Esophagus squamous epithelium (tissue), 5 donors: Measurements from ENCODE around the gene SPATA13. TPM values are rescaled to one million over a fixed set of nuclear protein-coding genes. Genes with fewer than 3 reads are reported as not detected.

Experiments
- DNase-seq: peaks from one replicate; lab custom pipeline; 2025; lab: John Stamatoyannopoulos, UW
- H3K27ac ChIP-seq, 4 donors: fragments of 200-600 bp; sonication (generic); one replicate each; pipeline ENCODE4 v1.5.1; 2016 to 2019; ENCODE audit warnings: mild to moderate bottlenecking in 1 of 4
- H3K27me3 ChIP-seq, 4 donors: fragments of 200-600 bp; sonication (generic); 1 replicate in 3 of 4; 2 replicates in 1 of 4; pipeline versions ENCODE4 v1.5.1 to v1.6.0; 2017 to 2021; ENCODE audit warnings: antibody characterized with exemption in 1 of 4
- H3K36me3 ChIP-seq, 3 donors: fragments of 200-600 bp; sonication (generic); one replicate each; pipeline ENCODE4 v1.5.1; 2016 to 2019
- H3K4me1 ChIP-seq, 3 donors: fragments of 200-600 bp; sonication (generic); one replicate each; pipeline ENCODE4 v1.5.1; 2017 to 2019
- H3K4me3 ChIP-seq, 4 donors: fragments of 200-600 bp; sonication (generic); 1 replicate in 3 of 4; 2 replicates in 1 of 4; pipeline ENCODE4 v1.5.1; 2016 to 2019; ENCODE audit warnings: mild to moderate bottlenecking in 2 of 4, moderate library complexity in 1 of 4
- H3K9me3 ChIP-seq, 3 donors: fragments of 200-600 bp; sonication (generic); one replicate each; pipeline ENCODE4 v1.5.1; 2016 to 2019
- POLR2A ChIP-seq, 4 donors: fragments of 450-650 bp; IDR thresholded peaks; one replicate each; pipeline ENCODE4 v1.6.1; 2017; ENCODE audit warnings: antibody characterized with exemption in 4 of 4, mild to moderate bottlenecking in 4 of 4, moderate library complexity in 3 of 4
- WGBS, 2 donors: methylation state at CpG; one replicate each; pipeline ENCODE4 v1.1.5; 2018; 5-methylcytosine and 5-hydroxymethylcytosine counted together
- intact Hi-C: fragments of 100-400 bp; cut with DNase I; formaldehyde crosslinking; loops from one replicate; pipeline ENCODE4 v1.15.0; 2022
- total RNA-seq, 4 donors: library from RNA; depleted of rRNA; stranded (reverse); fragments of >200 nt; gene quantifications; one replicate each; pipeline ENCODE4 v1.1.0, GENCODE V29; 2016
- TF ChIP-seq, protein P1 (sequence below), 6 experiments: fragments of 450-650 bp in 4 of 6; fragments of 200-600 bp in 2 of 6; sonication (generic) in 2 of 6; IDR thresholded peaks; one replicate each; pipeline ENCODE4 v1.5.1; 2016 to 2019; ENCODE audit warnings: antibody characterized with exemption in 6 of 6, mild to moderate bottlenecking in 4 of 6, moderate library complexity in 4 of 6
- donor health status: DM: yes; HTN: yes; CAD: no.

The SPATA13 gene
- total RNA-seq, 4 donors from 2014 or later: 5.0 to 16.6 (median 9.7) TPM

DNA sequence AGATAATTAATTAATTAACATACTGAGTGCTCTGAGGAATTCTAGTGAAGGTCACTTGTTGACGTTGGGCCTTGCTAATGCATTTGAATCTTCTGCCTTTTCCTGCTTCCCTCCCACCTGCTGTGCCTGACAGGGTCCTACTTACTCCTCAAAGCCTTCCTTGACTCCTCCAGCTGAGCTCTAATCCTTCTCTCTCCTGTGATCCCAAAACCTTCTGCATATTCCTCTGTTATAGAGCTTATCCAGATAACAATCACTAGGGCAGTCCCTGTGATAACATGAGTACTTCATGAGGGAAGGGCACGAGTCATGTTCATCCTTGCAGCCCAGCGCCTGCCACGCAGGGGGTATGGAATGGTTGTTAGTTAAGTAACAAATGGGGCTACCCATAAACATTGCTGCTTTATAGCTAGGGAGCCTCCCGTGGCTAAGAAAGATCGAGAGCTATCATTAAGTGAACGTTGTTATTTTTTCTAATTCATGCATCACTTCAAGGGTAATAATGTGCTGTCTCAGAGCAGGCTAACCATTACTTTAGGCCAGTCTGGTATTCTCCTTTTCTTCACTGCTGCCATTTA is 19.1 kb upstream of the SPATA13 start:
- Histone ChIP-seq H3K4me3 (no peak overlapping the region), H3K36me3 (no peaks in the 10 kb centered on the region), H3K27ac (no peak overlapping the region), H3K9me3 (no peaks in the 10 kb centered on the region), H3K27me3 (no peaks in the 10 kb centered on the region), H3K4me1 (no peaks in the 10 kb centered on the region)
- TF ChIP-seq, protein P1, sequence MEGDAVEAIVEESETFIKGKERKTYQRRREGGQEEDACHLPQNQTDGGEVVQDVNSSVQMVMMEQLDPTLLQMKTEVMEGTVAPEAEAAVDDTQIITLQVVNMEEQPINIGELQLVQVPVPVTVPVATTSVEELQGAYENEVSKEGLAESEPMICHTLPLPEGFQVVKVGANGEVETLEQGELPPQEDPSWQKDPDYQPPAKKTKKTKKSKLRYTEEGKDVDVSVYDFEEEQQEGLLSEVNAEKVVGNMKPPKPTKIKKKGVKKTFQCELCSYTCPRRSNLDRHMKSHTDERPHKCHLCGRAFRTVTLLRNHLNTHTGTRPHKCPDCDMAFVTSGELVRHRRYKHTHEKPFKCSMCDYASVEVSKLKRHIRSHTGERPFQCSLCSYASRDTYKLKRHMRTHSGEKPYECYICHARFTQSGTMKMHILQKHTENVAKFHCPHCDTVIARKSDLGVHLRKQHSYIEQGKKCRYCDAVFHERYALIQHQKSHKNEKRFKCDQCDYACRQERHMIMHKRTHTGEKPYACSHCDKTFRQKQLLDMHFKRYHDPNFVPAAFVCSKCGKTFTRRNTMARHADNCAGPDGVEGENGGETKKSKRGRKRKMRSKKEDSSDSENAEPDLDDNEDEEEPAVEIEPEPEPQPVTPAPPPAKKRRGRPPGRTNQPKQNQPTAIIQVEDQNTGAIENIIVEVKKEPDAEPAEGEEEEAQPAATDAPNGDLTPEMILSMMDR (IDR thresholded peaks at IDR 0.05): no peak
- TF ChIP-seq POLR2A (IDR thresholded peaks at IDR 0.05): no peak
- 68 to 80% methylated on average over 7 of the region's 7 CpGs for WGBS, 2 donors
- intact Hi-C loops: no loop called here
- DNase-seq: no peak

DNA sequence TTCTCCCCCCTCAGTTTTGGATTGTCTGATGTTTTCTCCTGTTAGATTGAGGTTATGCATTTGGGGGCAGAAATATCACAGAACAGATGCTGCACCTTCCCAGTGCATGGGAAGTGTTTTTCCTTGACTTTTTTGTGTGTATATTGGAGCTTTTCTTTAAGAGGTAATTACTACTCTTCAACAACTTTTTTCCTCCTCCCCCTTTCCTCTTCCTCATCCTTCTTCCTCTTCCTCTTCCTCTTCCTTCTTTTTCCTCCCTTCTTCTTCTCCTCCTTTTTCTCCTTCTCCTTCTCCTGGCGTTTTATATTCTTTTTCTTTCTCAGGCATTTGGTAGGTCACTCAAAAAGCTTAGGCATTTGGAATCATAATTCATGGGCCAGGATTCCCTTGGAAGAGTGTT is 18.1 kb upstream of the SPATA13 start:
- WGBS, 2 donors: 74 to 91% methylated on average over 1 of the region's 1 CpG
- H3K9me3 ChIP-seq: no peaks in the 10 kb centered on the region
- no peaks in the 10 kb centered on the region for H3K36me3 ChIP-seq
- TF ChIP-seq, protein P1 (IDR thresholded peaks at IDR 0.05): no peak
- TF ChIP-seq POLR2A (IDR thresholded peaks at IDR 0.05): no peak
- intact Hi-C loops: no loop called here
- DNase-seq: no peak
- H3K27me3 ChIP-seq: no peaks in the 10 kb centered on the region
- no peak overlapping the region for H3K4me3 ChIP-seq
- H3K27ac ChIP-seq: no peak overlapping the region
- peaks cover 0 to 2% (median 0%) of the 10 kb centered on the region in 3 donors for H3K4me1 ChIP-seq

DNA sequence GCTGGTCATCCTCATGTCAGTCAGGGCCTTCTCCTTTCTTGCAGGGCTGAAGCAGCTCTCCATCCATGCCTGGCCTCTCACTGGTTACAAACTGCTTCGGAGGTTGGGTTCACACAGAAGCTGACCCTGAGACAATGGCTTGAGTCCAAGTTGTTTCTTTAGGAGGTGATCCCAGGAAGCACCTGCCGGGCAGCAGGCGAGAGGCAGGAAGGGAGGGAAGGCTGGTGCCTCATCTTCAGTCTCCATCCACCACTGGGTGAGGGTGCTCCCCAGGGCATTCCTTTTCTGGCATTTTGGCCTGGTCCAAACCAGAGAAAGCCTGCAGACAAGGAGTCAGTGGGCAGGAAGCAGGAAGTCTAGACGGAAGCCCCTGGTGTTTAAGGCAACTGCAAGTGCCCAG is 17.6 kb upstream of the SPATA13 start:
- WGBS, 2 donors: 56 to 57% methylated on average over 3 of the region's 4 CpGs

DNA sequence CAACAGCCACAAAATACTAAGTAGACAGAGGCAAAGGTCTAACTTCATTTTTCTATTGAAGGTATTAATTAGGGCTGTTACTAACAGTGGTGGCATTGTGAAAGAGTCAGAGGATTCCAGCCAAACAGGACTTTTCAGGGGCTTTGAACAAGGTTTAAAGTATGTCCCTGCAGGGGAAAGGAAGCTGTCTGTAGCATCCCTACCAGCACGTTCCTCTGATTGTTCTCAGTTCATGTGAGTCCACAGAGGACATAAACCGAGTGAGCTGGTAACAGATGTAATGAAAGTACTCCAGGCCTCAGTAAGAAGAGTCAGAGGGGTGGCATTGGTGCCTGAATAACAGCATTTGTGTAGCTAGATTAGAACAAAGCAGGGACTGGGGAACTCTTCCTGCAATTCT is 15.3 kb upstream of the SPATA13 start:
- H3K4me1 ChIP-seq: peaks cover 0 to 23% (median 9%) of the 10 kb centered on the region in 3 donors
- H3K27ac ChIP-seq: no peak overlapping the region
- no peak overlapping the region for H3K4me3 ChIP-seq
- no peaks in the 10 kb centered on the region for H3K9me3 ChIP-seq
- TF ChIP-seq, protein P1 (IDR thresholded peaks at IDR 0.05): no peak
- no peak for TF ChIP-seq POLR2A (IDR thresholded peaks at IDR 0.05)
- no peaks in the 10 kb centered on the region for H3K27me3 ChIP-seq
- H3K36me3 ChIP-seq: no peaks in the 10 kb centered on the region
- DNase-seq: no peak
- intact Hi-C loops: no loop called here
- 24 to 48% methylated on average over 2 of the region's 2 CpGs for WGBS, 2 donors

More for the DNA sequence above, 17.6 kb upstream of the SPATA13 start:
- intact Hi-C loops: no loop called here
- Histone ChIP-seq H3K4me1 (peaks cover 0 to 6% (median 0%) of the 10 kb centered on the region in 3 donors), H3K4me3 (no peak overlapping the region), H3K27ac (no peak overlapping the region), H3K36me3 (no peaks in the 10 kb centered on the region), H3K27me3 (no peaks in the 10 kb centered on the region), H3K9me3 (no peaks in the 10 kb centered on the region)
- no peak for TF ChIP-seq POLR2A (IDR thresholded peaks at IDR 0.05)
- TF ChIP-seq, protein P1 (IDR thresholded peaks at IDR 0.05): no peak
- no peak for DNase-seq

DNA sequence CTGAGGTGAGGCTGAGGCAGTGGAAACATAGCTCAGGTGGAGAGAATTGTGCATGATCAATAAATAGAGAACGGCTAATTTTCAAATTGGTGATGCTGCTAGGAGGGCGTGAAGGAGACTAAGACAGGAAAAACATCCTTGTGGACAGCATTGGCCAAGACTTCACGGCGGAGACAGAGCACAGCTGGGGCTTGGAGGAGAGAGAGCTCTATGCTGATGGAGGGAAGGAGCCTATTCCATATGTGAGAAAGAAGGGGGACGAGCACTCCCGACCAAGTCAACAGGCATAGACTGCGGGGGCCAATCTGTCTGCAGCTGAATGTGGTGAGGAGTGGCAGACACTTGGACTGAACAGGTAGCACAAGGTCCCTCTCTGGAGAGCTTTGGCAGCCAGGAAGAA is 14.8 kb upstream of the SPATA13 start:
- Histone ChIP-seq H3K4me1 (peaks cover 0 to 23% (median 9%) of the 10 kb centered on the region in 3 donors), H3K9me3 (no peaks in the 10 kb centered on the region), H3K27me3 (no peaks in the 10 kb centered on the region), H3K27ac (no peak overlapping the region), H3K4me3 (no peak overlapping the region), H3K36me3 (no peaks in the 10 kb centered on the region)
- 68 to 74% methylated on average over 7 of the region's 7 CpGs for WGBS, 2 donors
- no peak for DNase-seq
- TF ChIP-seq POLR2A (IDR thresholded peaks at IDR 0.05): no peak
- TF ChIP-seq, protein P1 (IDR thresholded peaks at IDR 0.05): no peak
- intact Hi-C loops: no loop called here
